Neural crest cell (in vitro differentiated cells): ENCODE results near the gene LTBP1. TPM values are rescaled to one million over a fixed set of nuclear protein-coding genes. Genes with fewer than 3 reads are reported as not detected.

Experiments
- DNase-seq: peaks from one replicate; pipeline ENCODE4 v3.0.0; 2021; ENCODE audit warnings: low read depth, mixed read lengths, low spot score
- H3K27ac Mint-ChIP-seq: one replicate; pipeline ENCODE4 v1.8.0; 2021; ENCODE audit warnings: mild to moderate bottlenecking, mixed read lengths; ENCODE audit not compliant: unreplicated experiment
- H3K27me3 Mint-ChIP-seq: 2 replicates; pipeline ENCODE4 v1.8.0; 2021; ENCODE audit warnings: low read depth, mild to moderate bottlenecking, mixed read lengths
- H3K36me3 Mint-ChIP-seq: 2 replicates; pipeline ENCODE4 v1.8.0; 2021; ENCODE audit warnings: low read depth, mild to moderate bottlenecking, mixed read lengths
- H3K4me1 Mint-ChIP-seq: 2 replicates; pipeline ENCODE4 v1.8.0; 2021; ENCODE audit warnings: mixed read lengths
- H3K4me3 Mint-ChIP-seq: one replicate; pipeline ENCODE4 v1.8.0; 2021; ENCODE audit warnings: mild to moderate bottlenecking, mixed read lengths
- H3K9me3 Mint-ChIP-seq: 2 replicates; pipeline ENCODE4 v1.8.0; 2021; ENCODE audit warnings: mixed read lengths
- CTCF ChIP-seq: fragments of 200-600 bp; sonication (generic); conservative IDR thresholded peaks from 2 replicates; pipeline ENCODE4 v1.5.0; 2021; ENCODE audit warnings: antibody characterized with exemption, mild to moderate bottlenecking
- total RNA-seq: library from RNA; stranded (reverse); gene quantifications from 2 replicates; pipeline ENCODE4 v1.2.1, GENCODE V29; 2021

The LTBP1 gene
- total RNA-seq, 1 donor from 2014 or later: 30.2 TPM

GRCh38 chr2:33317369-33318007, 370.7 kb downstream of the LTBP1 start:
- Mint-ChIP-seq H3K4me1 (peaks cover 6% of the 10 kb centered on the region), H3K27ac (no peak overlapping the region), H3K9me3 (no peaks in the 10 kb centered on the region), H3K4me3 (no peak overlapping the region), H3K36me3 (peaks cover 4% of the 10 kb centered on the region), H3K27me3 (no peaks in the 10 kb centered on the region)
- no peak for DNase-seq
- no peak for TF ChIP-seq CTCF

- no peak for DNase-seq
- TF ChIP-seq CTCF: no peak
- H3K27ac Mint-ChIP-seq: no peak overlapping the region
- peaks cover 10% of the 10 kb centered on the region for H3K4me1 Mint-ChIP-seq
- H3K4me3 Mint-ChIP-seq: no peak overlapping the region
- peaks cover 4% of the 10 kb centered on the region for H3K36me3 Mint-ChIP-seq
- H3K27me3 Mint-ChIP-seq: no peaks in the 10 kb centered on the region
- H3K9me3 Mint-ChIP-seq: no peaks in the 10 kb centered on the region
Measured at GRCh38 chr2:33318456-33318855, 371.7 kb downstream of the LTBP1 start.

- Mint-ChIP-seq H3K4me3 (no peak overlapping the region), H3K9me3 (no peaks in the 10 kb centered on the region), H3K4me1 (peaks cover 10% of the 10 kb centered on the region), H3K27ac (no peak overlapping the region), H3K36me3 (no peaks in the 10 kb centered on the region), H3K27me3 (no peaks in the 10 kb centered on the region)
- no peak for TF ChIP-seq CTCF
- no peak for DNase-seq
Measured at GRCh38 chr2:33320573-33320972, 373.8 kb downstream of the LTBP1 start.

- Mint-ChIP-seq H3K4me3 (no peak overlapping the region), H3K27me3 (no peaks in the 10 kb centered on the region), H3K4me1 (peaks cover 10% of the 10 kb centered on the region), H3K27ac (no peak overlapping the region), H3K36me3 (no peaks in the 10 kb centered on the region), H3K9me3 (no peaks in the 10 kb centered on the region)
- DNase-seq: no peak
- TF ChIP-seq CTCF: no peak
Measured at GRCh38 chr2:33321236-33321771, 374.6 kb downstream of the LTBP1 start.

GRCh38 chr2:33321876-33322483, 375.2 kb downstream of the LTBP1 start:
- DNase-seq: no peak
- H3K4me1 Mint-ChIP-seq: peaks cover 10% of the 10 kb centered on the region
- no peaks in the 10 kb centered on the region for H3K27me3 Mint-ChIP-seq
- no peak overlapping the region for H3K4me3 Mint-ChIP-seq
- no peaks in the 10 kb centered on the region for H3K9me3 Mint-ChIP-seq
- H3K27ac Mint-ChIP-seq: no peak overlapping the region
- no peak for TF ChIP-seq CTCF
- H3K36me3 Mint-ChIP-seq: no peaks in the 10 kb centered on the region
